ENCODE measurements around the gene ACTN3. TPM values are rescaled to one million over a fixed set of nuclear protein-coding genes. Genes with fewer than 3 reads are reported as not detected.
"Not testable (repeated sequence)": the region's sequence is repeated elsewhere in the genome, so short reads cannot be mapped to it uniquely, and the experiment has no call there.

ACTN3 gene
- total RNA-seq, 1 experiment from 2014 or later, result not detected

GRCh38 chr11:66600219-66600618 lies 53.5 kb downstream of the ACTN3 start:
- Mint-ChIP-seq H3K9me3 (ENCODE audit: unreplicated experiment) (no peaks in the 10 kb centered on the region), H3K4me1 (ENCODE audit: insufficient read depth, unreplicated experiment) (peaks cover 11% of the 10 kb centered on the region), H3K4me3 (ENCODE audit: unreplicated experiment) (no peak overlapping the region), H3K36me3 (ENCODE audit: insufficient read depth, unreplicated experiment) (peaks cover 22% of the 10 kb centered on the region), H3K27ac (ENCODE audit: low read depth, unreplicated experiment) (no peak overlapping the region), H3K27me3 (ENCODE audit: insufficient read depth, unreplicated experiment) (no peaks in the 10 kb centered on the region)
- TF ChIP-seq CTCF (IDR thresholded peaks at IDR 0.05; ENCODE audit: unreplicated experiment), result no peak
- ChIA-PET POLR2A (interaction anchor here (1.8 kb wide), 1 partner anchor 16 kb away, joined by 6 read pairs; the partner anchor contains the start of gene RBM14), CTCF (interaction anchor here (0.6 to 1.4 kb wide), 2 partner anchors 31 to 43 kb away, joined by 3 read pairs; no protein-coding TSS in a partner anchor)
- BruUV-seq (replicated peaks), result no TSS peak
- intact Hi-C loops (cut with micrococcal nuclease), result no loop called here
- DNase-seq (ENCODE audit: unreplicated experiment), result no peak

DNA sequence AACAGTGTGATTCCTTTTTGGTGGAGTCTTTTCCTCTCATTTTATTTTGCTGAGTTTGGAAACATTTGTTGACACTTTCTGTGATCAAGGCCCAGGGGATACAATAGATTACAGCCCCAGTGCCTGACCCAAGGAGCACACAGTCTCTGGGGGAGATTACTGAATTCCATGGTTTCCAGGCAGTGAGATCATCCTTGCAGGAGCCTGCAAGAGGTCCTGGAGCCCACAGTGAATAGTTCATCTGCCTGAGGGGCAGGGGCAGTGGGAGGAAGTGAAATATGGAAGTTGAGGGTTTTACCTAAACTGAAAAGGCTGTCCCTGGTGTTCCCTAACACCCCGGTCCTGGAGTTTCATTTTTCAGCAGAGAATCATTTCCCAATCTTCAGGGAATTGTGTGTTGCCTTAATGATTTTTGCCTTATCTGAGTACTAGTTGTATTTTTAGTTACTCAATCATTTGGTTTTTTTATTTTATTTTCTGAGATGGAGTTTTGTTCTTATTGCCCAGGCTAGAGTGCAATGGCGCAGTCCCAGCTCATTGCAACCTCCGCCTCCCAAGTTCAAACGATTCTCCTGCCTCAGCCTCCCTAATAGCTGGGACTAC lies 54.0 kb downstream of the ACTN3 start:
- no TSS peak for BruUV-seq (replicated peaks)
- Mint-ChIP-seq H3K4me3 (ENCODE audit: unreplicated experiment) (no peak overlapping the region), H3K27ac (ENCODE audit: low read depth, unreplicated experiment) (no peak overlapping the region), H3K9me3 (ENCODE audit: unreplicated experiment) (no peaks in the 10 kb centered on the region), H3K36me3 (ENCODE audit: insufficient read depth, unreplicated experiment) (peaks cover 26% of the 10 kb centered on the region), H3K27me3 (ENCODE audit: insufficient read depth, unreplicated experiment) (no peaks in the 10 kb centered on the region), H3K4me1 (ENCODE audit: insufficient read depth, unreplicated experiment) (peaks cover 11% of the 10 kb centered on the region)
- no peak for TF ChIP-seq CTCF (IDR thresholded peaks at IDR 0.05; ENCODE audit: unreplicated experiment)
- no peak for DNase-seq (ENCODE audit: unreplicated experiment)
- POLR2A ChIA-PET, result interaction anchor here (1.8 kb wide), 1 partner anchor 16 kb away, joined by 6 read pairs; the partner anchor contains the start of gene RBM14
- intact Hi-C loops (cut with micrococcal nuclease), result no loop called here
- CTCF ChIA-PET, result interaction anchor here (1.4 kb wide), 1 partner anchor 30 kb away, joined by 3 read pairs; no protein-coding TSS in a partner anchor

- Mint-ChIP-seq H3K4me3 (ENCODE audit: unreplicated experiment) (no peak overlapping the region), H3K36me3 (ENCODE audit: insufficient read depth, unreplicated experiment) (peaks cover 29% of the 10 kb centered on the region), H3K9me3 (ENCODE audit: unreplicated experiment) (no peaks in the 10 kb centered on the region), H3K27me3 (ENCODE audit: insufficient read depth, unreplicated experiment) (no peaks in the 10 kb centered on the region), H3K4me1 (ENCODE audit: insufficient read depth, unreplicated experiment) (peaks cover 23% of the 10 kb centered on the region), H3K27ac (ENCODE audit: low read depth, unreplicated experiment) (no peak overlapping the region)
- intact Hi-C loops (cut with micrococcal nuclease), result no loop called here
- CTCF ChIA-PET, result interaction anchor here (0.5 kb wide), 1 partner anchor 135 kb away, joined by 3 read pairs; no protein-coding TSS in a partner anchor
- POLR2A ChIA-PET, result interaction anchor here (0.8 to 3.2 kb wide), 5 partner anchors 11 to 35 kb away, joined by 3 to 23 read pairs (median 3); partner anchors contain the start of genes CCDC87, RBM14 and RBM4
- DNase-seq (ENCODE audit: unreplicated experiment), result no peak
- TF ChIP-seq CTCF (IDR thresholded peaks at IDR 0.05; ENCODE audit: unreplicated experiment), result no peak
- BruUV-seq (replicated peaks), result no TSS peak
These were observed 56.4 kb downstream of the ACTN3 start for GRCh38 chr11:66603072-66603471.

GRCh38 chr11:66604155-66604554 lies 57.5 kb downstream of the ACTN3 start:
- intact Hi-C loops (cut with micrococcal nuclease), result no loop called here
- H3K27ac Mint-ChIP-seq (ENCODE audit: low read depth, unreplicated experiment), result no peak overlapping the region
- no peak overlapping the region for H3K4me3 Mint-ChIP-seq (ENCODE audit: unreplicated experiment)
- BruUV-seq (replicated peaks), result no TSS peak
- no peak for TF ChIP-seq CTCF (IDR thresholded peaks at IDR 0.05; ENCODE audit: unreplicated experiment)
- H3K27me3 Mint-ChIP-seq (ENCODE audit: insufficient read depth, unreplicated experiment), result no peaks in the 10 kb centered on the region
- H3K9me3 Mint-ChIP-seq (ENCODE audit: unreplicated experiment), result no peaks in the 10 kb centered on the region
- H3K4me1 Mint-ChIP-seq (ENCODE audit: insufficient read depth, unreplicated experiment), result peaks cover 23% of the 10 kb centered on the region
- H3K36me3 Mint-ChIP-seq (ENCODE audit: insufficient read depth, unreplicated experiment), result peaks cover 29% of the 10 kb centered on the region
- POLR2A ChIA-PET, result interaction anchor here (3.2 kb wide), 1 partner anchor 13 kb away, joined by 23 read pairs; the partner anchor contains the start of gene RBM14
- CTCF ChIA-PET, result no interaction called here
- DNase-seq (ENCODE audit: unreplicated experiment), result no peak

- ChIA-PET CTCF (interaction anchor here (0.5 to 1.1 kb wide), 2 partner anchors 10 to 72 kb away, joined by 3 to 5 read pairs; partner anchors contain the start of gene RBM14), POLR2A (interaction anchor here (1.1 to 3.7 kb wide), 8 partner anchors 10 to 237 kb away, joined by 3 to 48 read pairs (median 4); partner anchors contain the start of genes RBM14, RBM4 and RCE1)
- H3K36me3 Mint-ChIP-seq (ENCODE audit: insufficient read depth, unreplicated experiment), result peaks cover 23% of the 10 kb centered on the region
- BruUV-seq (replicated peaks); H3K4me3 Mint-ChIP-seq (ENCODE audit: unreplicated experiment); H3K27me3 Mint-ChIP-seq (ENCODE audit: insufficient read depth, unreplicated experiment); H3K9me3 Mint-ChIP-seq (ENCODE audit: unreplicated experiment); intact Hi-C loops (cut with micrococcal nuclease); DNase-seq (ENCODE audit: unreplicated experiment); H3K27ac Mint-ChIP-seq (ENCODE audit: low read depth, unreplicated experiment): not testable (repeated sequence)
- H3K4me1 Mint-ChIP-seq (ENCODE audit: insufficient read depth, unreplicated experiment), result peaks cover 23% of the 10 kb centered on the region
These were observed 59.9 kb downstream of the ACTN3 start for GRCh38 chr11:66606608-66607007.
